Activated naive CD8-positive, alpha-beta T cell treated with anti-CD3 and anti-CD28 coated beads, Interleukin-2, amount 10 ng/mL, durations not matched to agents 7 days and 5 days (primary cell): ENCODE data around the gene INHBC. TPM values are rescaled to one million over a fixed set of nuclear protein-coding genes. Genes with fewer than 3 reads are reported as not detected.

Source experiments
- ATAC-seq: fragments of 150-1000 bp; cut with Tn5 transposase; one replicate; pipeline ENCODE4 v1.10.0; 2021; ENCODE audit warnings: low read depth, moderate library complexity
- POLR2A ChIA-PET: fragments of 350-600 bp; sonication (Branson Sonifier 250); formaldehyde crosslinking; loops from one replicate; lab custom pipeline; 2021; ENCODE audit warnings: antibody characterized with exemption; lab: Charles Lee
- DNase-seq: peaks from one replicate; pipeline ENCODE4 v3.0.0; 2021
- H3K27ac Mint-ChIP-seq: one replicate; pipeline ENCODE4 v1.8.0; 2022; ENCODE audit warnings: mild to moderate bottlenecking, mixed read lengths
- H3K27me3 Mint-ChIP-seq: one replicate; pipeline ENCODE4 v1.8.0; 2022; ENCODE audit warnings: mild to moderate bottlenecking, moderate library complexity, mixed read lengths
- H3K36me3 Mint-ChIP-seq: one replicate; pipeline ENCODE4 v1.8.0; 2021; ENCODE audit warnings: mild to moderate bottlenecking, mixed read lengths
- H3K4me1 Mint-ChIP-seq: one replicate; pipeline ENCODE4 v1.8.0; 2021; ENCODE audit warnings: mixed read lengths
- H3K4me3 Mint-ChIP-seq: one replicate; pipeline ENCODE4 v1.8.0; 2022; ENCODE audit warnings: mild to moderate bottlenecking, moderate library complexity, mixed read lengths
- H3K9me3 Mint-ChIP-seq: one replicate; pipeline ENCODE4 v1.8.0; 2021; ENCODE audit warnings: mixed read lengths
- total RNA-seq, 2 experiments: library from RNA; stranded (reverse); gene quantifications; one replicate each; pipeline ENCODE4 v1.2.3, GENCODE V29; 2021

The INHBC gene
- total RNA-seq, 2 experiments from 2014 or later, result 0.14 TPM; not detected in 1

DNA sequence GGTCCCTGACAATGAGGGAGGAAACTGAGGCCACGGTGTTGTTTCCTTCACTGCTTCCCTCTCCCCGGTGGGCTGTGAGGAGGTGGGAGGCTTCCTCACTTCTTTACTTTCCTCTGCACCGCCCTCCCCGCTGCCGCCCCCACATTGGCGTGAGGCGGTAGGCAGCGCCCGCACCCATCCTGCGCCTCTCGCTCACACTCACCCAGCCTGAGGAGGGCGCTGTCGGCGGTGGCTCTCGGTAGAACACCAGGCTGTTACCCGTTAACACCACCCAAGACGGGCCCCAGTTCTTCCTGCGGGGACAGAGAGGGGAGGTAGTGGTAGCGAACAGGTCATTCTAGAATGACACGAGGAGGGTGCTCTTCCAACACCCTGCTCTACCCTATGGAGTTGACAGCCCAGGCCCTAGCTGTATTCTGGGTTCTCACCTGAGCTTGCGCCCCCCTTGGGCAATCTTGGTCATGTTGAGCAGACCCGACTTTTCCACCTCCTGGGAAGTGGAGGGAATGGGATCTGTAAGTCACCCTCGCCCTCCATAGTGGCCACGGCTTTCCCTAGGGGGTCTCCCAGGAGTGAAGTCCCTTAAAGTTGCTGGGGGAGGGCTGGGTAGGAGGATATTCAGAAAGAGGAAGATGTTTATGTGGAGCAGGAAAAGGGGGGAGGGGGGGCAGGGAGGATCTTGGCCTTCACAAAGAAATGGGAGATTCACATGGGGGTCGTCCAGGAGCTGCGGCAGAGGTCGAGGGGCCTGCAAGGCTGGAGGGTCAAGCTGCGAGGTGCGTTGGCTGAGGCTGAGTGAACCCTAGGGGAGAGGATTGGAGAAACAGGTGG is 41.8 kb downstream of the INHBC start:
- Mint-ChIP-seq H3K4me1 (peaks cover 54% of the 10 kb centered on the region), H3K4me3 (peak overlapping the region; percentile 96), H3K27ac (peak overlapping the region; percentile 99), H3K9me3 (no peaks in the 10 kb centered on the region), H3K36me3 (peaks cover 40% of the 10 kb centered on the region), H3K27me3 (no peaks in the 10 kb centered on the region)
- POLR2A ChIA-PET, result interaction anchor here (1.2 to 8.0 kb wide), 9 partner anchors 12 to 70 kb away, joined by 3 to 119 read pairs (median 11); partner anchors contain the start of genes DCTN2, DDIT3, GLI1 and MARS1
- peak; percentile 39 for ATAC-seq
- DNase-seq, result peak; percentile 85

DNA sequence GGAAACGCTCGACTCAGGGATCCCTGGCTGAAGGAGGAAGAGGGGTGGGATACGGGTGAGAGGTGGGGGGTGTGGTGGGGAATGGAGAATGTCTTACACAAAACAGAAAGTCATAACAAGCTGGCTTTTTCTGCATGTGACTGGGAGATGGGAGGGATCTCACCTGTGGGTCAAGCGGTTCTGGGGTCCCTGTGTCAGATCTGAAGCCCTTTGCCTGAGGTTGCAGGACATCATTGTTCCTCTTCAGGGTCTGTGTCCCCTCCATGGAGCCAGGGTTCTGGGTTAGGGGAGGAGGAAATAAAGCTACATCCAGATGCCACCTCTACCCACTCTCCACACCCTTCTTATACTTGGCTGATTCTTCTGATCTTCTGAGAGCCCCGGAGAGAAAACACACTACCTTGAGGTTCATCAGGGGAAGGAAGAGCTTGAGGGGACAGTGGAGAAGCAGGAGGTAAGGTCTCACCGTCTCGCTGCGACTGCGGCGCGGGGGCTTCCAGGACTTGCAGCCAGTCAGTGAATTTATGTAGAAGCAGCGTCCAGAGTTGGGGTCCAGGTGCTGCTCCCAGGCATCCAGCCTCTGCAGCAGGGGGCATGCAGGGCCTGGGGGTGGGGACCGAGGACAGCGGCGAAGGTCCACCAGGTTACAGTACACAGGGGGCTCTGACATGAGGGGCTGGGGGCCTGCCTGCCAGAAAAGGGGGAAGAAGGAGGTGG is 42.6 kb downstream of the INHBC start:
- H3K9me3 Mint-ChIP-seq, result no peaks in the 10 kb centered on the region
- peak; percentile 1 for ATAC-seq
- H3K27ac Mint-ChIP-seq, result peak overlapping the region; percentile 99
- POLR2A ChIA-PET, result interaction anchor here (0.6 to 8.0 kb wide), 12 partner anchors 8 to 789 kb away, joined by 3 to 119 read pairs (median 6); partner anchors contain the start of genes DCTN2, DDIT3, GLI1 and MARS1
- H3K27me3 Mint-ChIP-seq, result no peaks in the 10 kb centered on the region
- peak overlapping the region; percentile 96 for H3K4me3 Mint-ChIP-seq
- no peak for DNase-seq
- H3K36me3 Mint-ChIP-seq, result peaks cover 35% of the 10 kb centered on the region
- peaks cover 57% of the 10 kb centered on the region for H3K4me1 Mint-ChIP-seq

DNA sequence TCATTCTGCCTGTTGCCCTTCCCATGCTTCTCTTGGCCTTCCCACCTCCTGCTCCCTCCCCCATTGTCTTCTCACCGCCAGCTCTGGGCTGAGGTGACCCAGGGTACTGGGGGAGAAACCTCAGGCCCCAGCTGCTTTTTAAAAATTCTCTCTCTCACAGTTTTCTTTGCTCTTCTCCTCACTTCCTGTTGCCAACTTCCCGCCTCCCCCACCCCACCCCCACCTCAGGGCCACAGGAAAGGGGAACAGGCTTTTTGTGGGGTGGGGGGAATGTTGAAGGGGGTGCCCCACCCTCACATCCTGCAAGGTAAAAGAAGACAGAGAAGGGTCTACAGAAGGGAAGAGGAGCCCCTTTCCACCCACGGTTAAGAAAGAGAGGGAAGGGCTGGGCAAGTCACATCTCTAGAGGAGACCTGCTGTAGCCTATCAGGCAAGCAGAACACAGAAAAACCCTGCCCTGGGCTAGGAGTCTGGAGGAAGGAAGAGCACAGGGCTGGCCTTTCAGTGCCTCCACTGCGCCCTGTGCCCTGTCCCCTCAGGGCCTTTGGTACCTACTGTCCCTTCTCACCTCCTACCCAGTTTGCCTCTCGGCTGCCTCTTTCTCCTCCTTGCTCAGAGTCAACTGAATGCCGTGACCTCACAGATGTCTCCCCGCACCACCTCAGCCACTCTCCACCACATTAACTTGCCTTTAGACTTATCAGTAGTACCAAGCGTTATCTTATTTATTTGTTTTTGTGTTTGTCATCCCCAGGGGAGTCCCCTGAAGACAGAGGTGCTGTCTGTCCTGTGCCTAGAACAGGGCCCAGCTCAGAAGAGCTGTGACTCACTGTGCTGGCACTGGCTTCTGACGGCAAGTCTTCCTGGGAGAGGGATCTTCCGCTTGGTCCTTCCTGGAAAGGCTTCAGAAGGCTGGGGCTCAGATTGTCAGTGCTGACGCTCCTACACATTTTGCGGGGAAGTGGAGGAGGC is 43.4 kb downstream of the INHBC start:
- Mint-ChIP-seq H3K4me1 (peaks cover 51% of the 10 kb centered on the region), H3K36me3 (peaks cover 28% of the 10 kb centered on the region), H3K27me3 (no peaks in the 10 kb centered on the region), H3K27ac (peak overlapping the region; percentile 99), H3K9me3 (no peaks in the 10 kb centered on the region), H3K4me3 (peak overlapping the region; percentile 96)
- POLR2A ChIA-PET, result interaction anchor here (0.5 to 8.0 kb wide), 15 partner anchors 9 to 790 kb away, joined by 3 to 119 read pairs (median 5); partner anchors contain the start of genes DCTN2, DDIT3, GLI1 and MARS1
- ATAC-seq (peak; percentile 62), DNase-seq (peak; percentile 65)

DNA sequence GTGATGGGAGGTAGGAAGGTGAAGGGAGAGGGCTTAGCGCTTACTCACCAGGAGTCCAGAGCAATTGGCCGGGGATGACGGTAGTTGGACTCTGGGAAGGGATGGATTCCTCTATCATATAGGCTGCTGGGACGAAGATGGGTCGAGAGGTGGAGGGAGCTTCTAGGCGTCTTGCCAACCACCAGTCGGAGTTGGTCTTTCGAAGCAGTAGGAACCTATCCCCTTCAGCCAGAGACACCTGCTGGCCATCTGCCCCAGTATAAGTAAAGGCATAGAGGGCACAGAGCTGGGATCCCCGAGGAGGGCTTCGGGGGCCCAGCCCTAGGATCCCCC is 44.4 kb downstream of the INHBC start:
- H3K27ac Mint-ChIP-seq, result peak overlapping the region; percentile 99
- POLR2A ChIA-PET, result interaction anchor here (0.6 to 8.0 kb wide), 4 partner anchors 8 to 40 kb away, joined by 3 to 119 read pairs (median 55); partner anchors contain the start of genes DDIT3 and GLI1
- peaks cover 24% of the 10 kb centered on the region for H3K36me3 Mint-ChIP-seq
- H3K9me3 Mint-ChIP-seq, result no peaks in the 10 kb centered on the region
- ATAC-seq, result no peak
- H3K27me3 Mint-ChIP-seq, result no peaks in the 10 kb centered on the region
- H3K4me3 Mint-ChIP-seq, result peak overlapping the region; percentile 96
- no peak for DNase-seq
- peaks cover 50% of the 10 kb centered on the region for H3K4me1 Mint-ChIP-seq

DNA sequence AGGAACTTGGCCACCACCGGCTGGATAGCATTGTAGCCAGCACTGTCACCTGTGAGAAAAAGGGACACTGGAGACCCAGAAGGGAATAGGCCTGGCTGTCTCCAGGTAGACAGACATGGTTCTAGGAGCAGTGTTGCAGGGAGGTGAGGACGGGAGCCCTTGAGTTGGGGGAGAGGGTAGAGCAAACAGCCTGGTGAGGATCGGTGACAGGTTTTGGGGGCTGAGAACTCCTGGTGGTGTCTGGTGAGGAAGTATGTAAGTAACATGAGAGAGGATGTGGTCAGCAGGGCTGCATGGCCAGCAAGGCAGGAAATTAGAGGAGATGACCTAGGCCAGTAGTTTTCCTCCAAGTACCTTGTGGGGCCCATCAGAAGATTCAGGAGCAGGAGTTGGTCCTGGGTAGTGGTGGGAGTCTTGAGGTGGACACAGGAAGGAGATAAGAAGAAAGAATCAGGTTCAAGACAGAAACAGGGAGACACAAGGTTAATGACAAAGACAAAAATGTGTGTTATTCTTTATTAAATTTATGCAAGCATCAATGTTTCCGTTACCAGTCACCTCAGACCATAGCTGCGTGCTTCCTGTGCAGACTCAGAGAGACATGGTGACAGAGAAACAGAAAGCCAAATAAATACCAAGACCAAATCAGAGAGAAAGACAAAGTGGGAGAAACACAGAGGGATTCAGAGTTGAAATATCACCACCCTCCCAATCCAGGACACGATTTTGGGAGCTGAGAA is 45.0 kb downstream of the INHBC start, which contains the start of gene ARHGAP9:
Gene ARHGAP9, minus strand, starts transcription at position 491 of the 740 bp plus-strand sequence. Its CDS starts 460 bp downstream, at position 31.
- Mint-ChIP-seq H3K36me3 (peaks cover 19% of the 10 kb centered on the region), H3K9me3 (no peaks in the 10 kb centered on the region), H3K4me1 (peaks cover 45% of the 10 kb centered on the region), H3K4me3 (peak within 1 kb of the TSS; percentile 96), H3K27me3 (no peaks in the 10 kb centered on the region), H3K27ac (peak within 1 kb of the TSS; percentile 99)
- peak; percentile 56 for DNase-seq
- POLR2A ChIA-PET, result interaction anchor here (0.6 to 8.0 kb wide), 11 partner anchors 8 to 273 kb away, joined by 3 to 119 read pairs (median 5); partner anchors contain the start of genes CDK4, DDIT3, GLI1 and SHMT2
- ATAC-seq, result peak; percentile 50

DNA sequence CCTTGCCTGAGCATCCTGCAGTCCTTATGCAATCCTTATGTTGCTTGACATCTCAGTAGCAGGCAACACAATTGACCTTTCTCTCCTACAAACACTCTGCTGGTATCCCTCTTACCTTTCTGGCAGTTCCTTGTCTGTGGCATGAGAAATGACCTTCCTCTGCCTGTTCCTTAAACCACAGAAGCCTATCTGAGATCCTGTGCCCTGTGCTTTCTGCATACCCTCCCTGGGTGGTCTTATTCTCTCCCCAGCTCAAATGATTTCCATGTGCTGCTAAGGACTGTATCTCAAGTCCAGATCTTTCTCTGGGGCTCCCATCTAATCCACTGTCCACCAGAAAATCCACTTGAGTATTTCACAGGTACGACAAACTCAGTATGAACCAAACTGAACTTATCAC is 47.1 kb downstream of the INHBC start:
- Mint-ChIP-seq H3K27ac (peak overlapping the region; percentile 88), H3K4me3 (no peak overlapping the region), H3K36me3 (peaks cover 8% of the 10 kb centered on the region), H3K9me3 (no peaks in the 10 kb centered on the region), H3K27me3 (no peaks in the 10 kb centered on the region), H3K4me1 (peaks cover 38% of the 10 kb centered on the region)
- ATAC-seq (no peak), DNase-seq (no peak)
- POLR2A ChIA-PET, result interaction anchor here (1.1 to 6.5 kb wide), 2 partner anchors 33 to 37 kb away, joined by 3 to 94 read pairs; partner anchors contain the start of gene DDIT3

DNA sequence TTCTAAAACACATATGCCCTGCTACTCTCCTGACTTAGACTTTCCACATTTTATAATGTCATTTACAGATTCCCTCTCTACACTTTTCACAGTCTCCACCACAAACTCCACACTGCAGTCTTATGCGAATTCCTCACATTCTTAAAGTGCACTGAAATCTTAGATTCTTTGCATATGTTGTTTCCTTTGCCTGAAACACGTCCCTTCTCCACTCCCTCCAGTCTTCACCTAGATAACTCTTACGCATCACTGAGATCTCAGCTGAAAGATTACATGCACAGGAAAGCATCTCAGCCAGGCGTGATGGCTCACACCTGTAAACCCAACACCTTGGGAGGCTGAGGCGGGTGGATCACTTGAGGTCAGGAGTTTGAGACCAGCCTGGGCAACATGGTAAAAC is 48.9 kb downstream of the INHBC start:
- H3K4me1 Mint-ChIP-seq, result peaks cover 36% of the 10 kb centered on the region
- no peak overlapping the region for H3K4me3 Mint-ChIP-seq

DNA sequence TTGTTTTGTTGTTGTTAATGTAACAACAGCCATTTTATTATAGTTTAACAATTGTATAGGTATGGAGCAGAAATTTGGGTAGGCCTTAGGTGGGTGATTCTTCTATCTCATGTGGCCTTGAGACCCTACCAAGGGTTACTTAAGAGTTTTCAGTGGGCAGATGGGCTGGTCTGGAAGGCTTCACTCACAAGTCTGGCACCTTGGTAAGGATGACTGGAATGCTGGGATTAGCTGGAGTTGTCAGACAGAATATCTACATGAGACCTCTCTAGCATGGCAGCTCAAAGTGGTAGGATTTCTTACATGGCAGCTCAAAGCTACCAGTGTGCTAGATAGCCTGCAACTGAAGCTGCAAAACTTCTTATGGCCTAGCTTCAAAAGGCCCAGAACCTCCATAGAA is 51.1 kb downstream of the INHBC start:
- H3K27ac Mint-ChIP-seq, result no peak overlapping the region
- H3K9me3 Mint-ChIP-seq, result no peaks in the 10 kb centered on the region
- ATAC-seq, result no peak

More for the DNA sequence above, 48.9 kb downstream of the INHBC start:
- Mint-ChIP-seq H3K27ac (peak overlapping the region; percentile 26), H3K36me3 (peaks cover 3% of the 10 kb centered on the region), H3K9me3 (no peaks in the 10 kb centered on the region), H3K27me3 (no peaks in the 10 kb centered on the region)
- no peak for DNase-seq
- no peak for ATAC-seq
- POLR2A ChIA-PET, result interaction anchor here (0.6 kb wide), 1 partner anchor 732 kb away, joined by 3 read pairs; the partner anchor contains the start of gene PRIM1

DNA sequence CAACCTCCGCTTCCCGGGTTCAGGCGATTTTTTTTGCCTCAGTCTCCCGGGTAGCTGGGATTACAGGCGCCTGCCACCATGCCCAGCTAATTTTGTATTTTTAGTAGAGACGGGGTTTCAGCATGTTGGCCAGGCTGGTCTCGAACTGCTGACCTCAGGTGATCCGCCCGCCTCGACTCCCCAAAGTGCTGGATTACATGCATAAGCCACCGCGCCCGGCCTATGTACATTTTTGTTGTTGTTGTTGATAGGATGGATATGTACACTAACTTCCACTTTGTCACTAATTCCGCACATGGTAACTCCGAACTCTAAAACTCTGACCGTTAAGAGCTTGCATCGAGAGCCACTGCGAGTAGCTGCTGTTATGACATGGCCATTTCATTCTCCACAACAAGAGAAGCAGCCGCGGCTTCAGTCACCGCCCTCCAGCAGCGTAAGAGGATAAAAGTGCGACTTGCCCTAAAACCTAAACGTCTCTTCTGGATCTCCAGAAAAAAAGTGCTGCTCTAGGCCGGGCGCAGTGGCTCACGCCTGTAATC is 52.5 kb downstream of the INHBC start:
- Mint-ChIP-seq H3K36me3 (peaks cover 22% of the 10 kb centered on the region), H3K4me1 (peaks cover 28% of the 10 kb centered on the region), H3K27ac (peak overlapping the region; percentile 95), H3K4me3 (peak overlapping the region; percentile 94), H3K27me3 (no peaks in the 10 kb centered on the region), H3K9me3 (no peaks in the 10 kb centered on the region)
- DNase-seq (no peak), ATAC-seq (no peak)
- POLR2A ChIA-PET, result interaction anchor here (0.7 to 2.6 kb wide), 4 partner anchors 8 to 33 kb away, joined by 3 to 12 read pairs (median 3); partner anchors contain the start of gene DDIT3

More for the DNA sequence above, 51.1 kb downstream of the INHBC start:
- POLR2A ChIA-PET, result no interaction called here
- no peak overlapping the region for H3K4me3 Mint-ChIP-seq
- H3K4me1 Mint-ChIP-seq, result peaks cover 36% of the 10 kb centered on the region
- no peak for DNase-seq
- no peaks in the 10 kb centered on the region for H3K27me3 Mint-ChIP-seq
- peaks cover 16% of the 10 kb centered on the region for H3K36me3 Mint-ChIP-seq

DNA sequence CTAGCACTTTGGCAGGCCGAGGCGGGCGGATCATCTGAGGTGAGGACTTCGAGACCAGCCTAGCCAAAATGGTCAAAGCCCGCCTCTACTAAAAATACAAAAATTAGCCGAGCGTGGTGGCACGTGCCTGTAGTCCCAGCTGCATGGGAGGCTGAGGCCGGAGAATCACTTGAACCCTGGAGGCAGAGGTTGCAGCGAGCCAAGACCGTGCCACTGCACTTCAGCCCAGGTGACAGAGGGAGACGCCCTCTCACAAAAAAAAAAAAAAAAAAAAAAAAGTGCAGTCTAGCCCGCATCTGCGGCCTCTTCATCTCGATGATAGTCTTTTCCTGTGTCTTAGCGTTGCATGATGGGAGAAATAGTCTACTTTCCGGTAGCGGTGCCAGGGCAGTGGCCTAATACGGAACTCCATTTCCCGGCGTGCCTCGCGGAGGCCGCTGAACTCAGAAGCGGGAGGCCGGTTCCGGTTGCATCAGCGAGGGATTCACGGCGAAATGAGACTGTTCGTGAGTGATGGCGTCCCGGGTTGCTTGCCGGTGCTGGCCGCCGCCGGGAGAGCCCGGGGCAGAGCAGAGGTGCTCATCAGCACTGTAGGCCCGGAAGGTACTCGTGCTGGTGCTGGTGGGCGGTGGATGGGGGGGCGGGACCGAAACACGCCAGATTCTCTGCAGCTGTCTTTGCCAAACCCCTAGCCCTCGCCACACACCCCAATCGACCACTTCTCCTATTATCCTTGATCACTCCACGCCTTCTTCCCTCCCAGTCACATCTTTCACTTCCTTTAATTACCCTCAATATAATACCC is 53.2 kb downstream of the INHBC start, which contains the start of gene MARS1:
Gene MARS1, plus strand, starts transcription at position 472 of the 805 bp plus-strand sequence. Its CDS starts 23 bp downstream, at position 495.
- ATAC-seq, result peak; percentile 96
- peaks cover 31% of the 10 kb centered on the region for H3K4me1 Mint-ChIP-seq
- H3K9me3 Mint-ChIP-seq, result no peaks in the 10 kb centered on the region
- peak within 1 kb of the TSS; percentile 95 for H3K27ac Mint-ChIP-seq
- H3K4me3 Mint-ChIP-seq, result peak within 1 kb of the TSS; percentile 94
- POLR2A ChIA-PET, result interaction anchor here (0.7 to 4.3 kb wide), 7 partner anchors 10 to 59 kb away, joined by 3 to 24 read pairs (median 4); partner anchors contain the start of genes DCTN2 and DDIT3
- DNase-seq, result peak; percentile 87
- H3K27me3 Mint-ChIP-seq, result no peaks in the 10 kb centered on the region
- peaks cover 27% of the 10 kb centered on the region for H3K36me3 Mint-ChIP-seq
